Measurements from ENCODE around the gene FCHSD2.
"Not testable (repeated sequence)": the region's sequence is repeated elsewhere in the genome, so short reads cannot be mapped to it uniquely, and the experiment has no call there.

Gene FCHSD2

DNA sequence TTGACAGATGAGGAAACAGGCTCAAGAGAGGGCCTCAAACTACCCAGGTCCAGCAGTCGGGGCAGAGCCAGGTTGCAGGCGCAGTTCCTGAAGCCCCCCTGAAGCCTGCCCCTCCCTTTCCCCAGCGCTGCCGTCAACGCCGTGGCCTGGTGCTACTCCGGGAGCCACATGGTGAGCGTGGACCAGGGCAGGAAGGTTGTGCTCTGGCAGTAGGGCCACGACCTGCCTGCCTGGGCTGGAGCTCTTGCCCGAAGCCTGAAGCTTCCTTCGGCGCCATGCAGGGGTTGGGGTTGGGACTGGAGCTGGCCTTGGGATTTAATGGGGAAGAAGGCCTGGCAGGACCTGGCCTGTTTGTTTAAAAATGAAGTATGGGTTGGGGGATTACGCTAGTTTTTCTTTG lies 312.9 kb downstream of the FCHSD2 start:
- DNase-seq: no peak

DNA sequence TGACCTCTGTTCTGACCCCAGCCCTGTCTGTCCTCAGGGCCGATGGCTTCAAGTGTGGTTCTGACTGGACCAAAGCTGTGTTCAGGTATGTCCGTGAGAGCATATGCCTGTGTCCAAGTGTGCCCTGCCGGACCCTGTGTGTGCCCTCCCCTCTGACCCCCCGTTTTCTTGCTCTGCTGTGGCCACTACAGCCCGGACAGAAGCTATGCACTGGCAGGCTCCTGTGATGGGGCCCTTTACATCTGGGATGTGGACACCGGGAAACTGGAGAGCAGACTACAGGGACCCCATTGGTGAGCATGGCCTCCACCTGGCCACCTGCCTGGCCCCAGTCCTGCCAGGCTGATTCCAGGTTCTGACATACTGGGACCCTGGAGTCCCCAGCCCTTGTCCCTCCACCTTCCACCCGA lies 313.4 kb downstream of the FCHSD2 start:
- DNase-seq: no peak

DNA sequence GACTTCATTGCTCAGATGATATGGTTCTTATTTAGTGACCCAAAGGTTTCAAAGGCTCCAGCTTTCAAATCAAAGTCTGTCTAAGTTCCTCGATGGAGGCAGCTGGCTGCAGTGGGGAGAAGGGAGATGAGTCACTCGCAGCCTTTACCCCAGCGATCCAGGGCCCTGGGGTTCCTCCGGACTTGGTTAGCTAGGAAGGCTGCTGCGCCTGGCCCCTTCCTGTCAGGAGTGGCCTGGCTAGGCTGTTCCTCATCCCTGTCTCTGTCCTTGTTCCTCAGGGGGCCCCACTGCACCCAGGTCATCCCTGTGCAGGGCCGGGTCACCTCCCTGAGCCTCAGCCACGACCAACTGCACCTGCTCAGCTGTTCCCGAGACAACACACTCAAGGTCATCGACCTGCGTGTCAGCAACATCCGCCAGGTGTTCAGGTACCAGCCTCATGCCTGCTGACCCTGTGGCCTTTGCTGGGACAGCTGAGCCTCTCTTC lies 314.0 kb downstream of the FCHSD2 start:
- no peak for DNase-seq

DNA sequence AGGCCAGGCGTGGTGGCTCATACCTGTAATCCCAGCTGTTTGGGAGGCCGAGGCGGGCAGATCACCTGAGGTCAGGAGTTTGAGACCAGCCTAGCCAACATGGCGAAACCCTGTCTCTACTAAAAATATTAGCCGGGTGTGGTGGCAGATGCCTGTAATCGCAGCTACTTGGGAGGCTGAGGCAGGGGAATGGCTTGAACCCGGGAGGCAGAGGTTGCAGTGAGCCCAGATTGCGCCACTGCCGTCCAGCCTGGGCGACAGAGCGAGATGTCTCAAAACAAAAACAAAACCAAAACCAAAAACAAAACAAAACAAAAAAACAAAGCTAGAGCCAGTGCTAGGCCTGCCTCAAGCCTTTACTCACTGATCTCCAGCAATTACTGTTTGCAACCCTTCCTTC lies 314.5 kb downstream of the FCHSD2 start:
- DNase-seq: not testable (repeated sequence)

DNA sequence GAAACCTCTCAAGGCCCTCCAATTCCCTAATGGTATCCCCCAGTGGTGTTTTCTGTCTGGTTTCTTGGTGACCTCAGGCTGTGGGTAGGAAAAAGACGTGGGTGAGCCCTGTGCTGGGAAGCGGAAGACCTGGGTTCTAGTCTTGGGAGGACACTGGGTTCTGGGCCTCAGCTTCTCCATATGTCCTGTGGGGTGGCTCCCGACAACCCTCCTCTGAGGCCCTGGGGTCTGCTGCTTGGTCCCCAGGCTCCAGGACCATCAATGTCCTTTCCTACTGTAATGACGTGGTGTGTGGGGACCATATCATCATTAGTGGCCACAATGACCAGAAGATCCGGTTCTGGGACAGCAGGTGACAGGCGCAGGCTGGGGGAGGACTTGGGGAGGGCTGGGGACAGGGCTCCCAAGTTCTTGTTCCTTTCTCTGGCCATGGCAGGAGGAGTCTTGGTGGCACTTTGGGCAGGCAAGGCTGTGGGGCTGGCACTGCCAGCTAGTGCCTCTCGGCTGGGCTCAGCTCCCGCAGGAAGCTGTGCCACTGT lies 315.1 kb downstream of the FCHSD2 start:
- no peak for DNase-seq

DNA sequence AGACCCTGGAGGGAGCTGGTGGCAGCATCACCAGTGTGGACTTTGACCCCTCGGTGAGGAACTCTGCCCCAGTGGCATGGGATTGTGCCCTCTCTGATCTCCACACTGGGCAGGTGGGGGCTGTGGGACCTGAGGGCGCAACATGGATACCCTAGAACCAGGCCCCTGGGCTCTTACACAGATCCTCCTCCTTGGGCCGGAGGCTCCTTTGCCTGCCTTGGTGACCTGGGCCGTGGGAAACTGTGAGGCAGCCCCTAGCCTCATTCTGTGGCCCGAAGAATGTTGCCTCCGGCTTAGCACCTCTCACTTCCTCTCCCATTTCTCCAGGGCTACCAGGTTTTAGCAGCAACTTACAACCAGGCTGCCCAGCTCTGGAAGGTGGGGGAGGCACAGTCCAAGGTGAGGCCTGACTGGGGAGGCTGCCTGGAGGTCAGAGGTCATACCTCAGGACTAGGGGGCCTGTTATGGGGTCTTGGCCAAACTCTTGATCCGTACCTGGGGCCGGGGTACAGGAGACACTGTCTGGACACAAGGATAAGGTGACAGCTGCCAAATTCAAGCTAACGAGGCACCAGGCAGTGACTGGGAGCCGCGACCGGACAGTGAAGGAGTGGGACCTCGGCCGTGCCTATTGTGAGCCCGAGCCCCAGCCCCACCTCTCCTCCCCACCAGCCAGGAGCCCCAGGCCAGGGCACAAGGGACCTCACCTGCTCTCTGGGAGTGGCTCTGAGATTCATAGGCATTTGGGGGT lies 315.8 kb downstream of the FCHSD2 start:
- DNase-seq: no peak

DNA sequence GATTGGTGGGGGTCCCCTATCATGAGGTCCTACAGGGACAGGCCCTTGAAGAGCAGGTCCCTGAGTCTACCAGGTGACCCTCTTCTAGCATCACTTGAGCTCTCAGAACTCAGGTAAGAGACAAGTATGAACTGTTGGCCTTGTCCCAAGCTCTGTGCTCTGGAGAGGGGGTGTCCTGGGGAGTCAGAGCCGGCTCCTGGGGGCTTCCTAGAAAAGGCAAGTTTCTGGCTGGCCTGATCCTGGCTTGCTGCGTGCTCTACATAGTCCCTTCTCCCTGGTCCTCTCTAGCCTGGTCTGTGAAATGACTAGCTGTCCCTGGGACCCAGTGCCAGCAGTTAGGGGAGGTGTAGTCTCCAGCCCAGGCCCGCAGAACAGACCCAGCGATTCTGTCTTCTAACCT lies 316.5 kb downstream of the FCHSD2 start:
- no peak for DNase-seq

DNA sequence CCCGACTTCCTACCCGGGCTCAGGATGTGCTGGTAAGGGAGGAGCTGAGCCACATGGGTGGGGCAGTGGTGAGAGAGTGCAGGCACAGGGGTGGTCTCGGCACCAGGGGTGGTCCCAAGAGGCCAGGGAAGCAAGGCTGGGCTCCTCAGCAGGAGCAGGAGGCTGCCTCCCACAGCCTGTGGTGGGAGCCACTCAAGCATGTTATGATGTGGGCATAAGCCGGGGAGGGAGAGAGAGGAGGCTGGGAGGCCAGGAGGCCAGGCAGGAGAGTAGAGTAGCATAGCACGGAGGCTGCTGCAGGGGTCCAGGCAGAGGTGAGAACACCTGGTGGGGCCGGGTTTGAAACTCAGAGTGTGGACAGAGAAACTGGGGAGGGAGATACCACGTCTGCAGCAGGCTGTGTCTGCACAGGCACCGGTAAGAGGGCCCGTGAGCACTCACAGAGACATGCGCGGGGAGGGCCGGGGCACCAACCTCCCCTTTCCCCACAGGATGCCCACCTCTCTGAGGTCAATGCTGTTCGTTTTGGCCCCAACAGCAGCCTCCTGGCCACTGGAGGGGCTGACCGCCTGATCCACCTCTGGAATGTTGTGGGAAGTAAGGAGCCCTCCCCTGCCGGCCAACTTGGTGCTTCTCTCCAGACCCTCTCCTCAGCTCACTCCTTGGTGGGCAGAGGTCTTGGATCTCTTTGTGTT lies 317.2 kb downstream of the FCHSD2 start:
- DNase-seq: no peak

DNA sequence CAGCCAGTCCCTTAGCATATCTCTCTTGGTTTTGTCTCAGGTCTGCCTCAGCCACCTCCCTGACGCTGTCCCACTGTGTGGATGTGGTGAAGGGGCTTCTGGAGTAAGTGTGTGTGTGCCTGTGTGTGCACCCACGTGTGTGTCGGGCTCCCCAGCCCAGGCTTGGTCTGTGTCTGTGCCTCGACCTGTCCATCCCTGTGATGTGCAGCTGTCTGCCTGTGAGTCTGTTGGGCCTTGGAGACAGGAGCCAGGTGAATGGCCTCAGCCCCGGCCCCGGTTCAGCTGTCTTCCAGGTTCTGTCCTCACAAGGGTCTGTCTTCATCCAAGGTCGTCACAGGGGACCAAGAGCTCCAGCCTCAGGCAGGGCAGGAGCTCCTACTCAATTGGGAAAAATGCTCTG lies 318.1 kb downstream of the FCHSD2 start:
- no peak for DNase-seq

DNA sequence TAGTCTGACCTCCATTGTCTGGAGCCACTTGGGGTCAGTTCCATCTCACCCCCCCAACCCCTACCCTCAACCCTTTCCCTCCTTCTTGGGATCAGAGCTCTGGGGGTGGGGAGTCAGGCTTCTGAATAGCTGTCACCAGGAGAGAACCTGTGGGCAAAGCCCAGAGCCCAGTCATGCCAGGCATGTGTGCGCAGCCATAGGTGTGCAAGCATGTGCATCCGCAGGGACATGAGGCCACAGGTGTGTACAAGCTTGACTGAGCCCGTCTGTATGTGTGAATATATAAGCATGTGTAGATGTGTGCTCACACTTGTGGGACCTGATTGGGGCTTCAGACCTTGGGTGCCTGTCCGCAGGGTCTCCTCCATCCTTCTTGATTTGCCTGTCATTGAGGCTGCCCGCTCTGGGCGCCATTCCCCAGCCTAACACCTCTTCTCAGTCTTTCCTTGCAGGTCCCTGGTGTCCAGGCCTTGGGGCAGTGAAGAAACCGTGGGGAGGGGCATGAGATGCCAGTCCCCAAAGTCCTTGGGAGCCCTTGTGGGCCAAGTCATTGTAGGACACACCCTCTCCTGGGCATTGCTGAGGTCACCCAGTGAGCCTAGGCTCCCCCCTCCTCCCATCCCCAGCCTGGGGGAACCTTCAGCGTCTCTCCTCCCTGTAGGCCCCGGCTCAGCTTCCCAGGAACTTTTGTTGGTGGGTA lies 318.9 kb downstream of the FCHSD2 start:
- DNase-seq: no peak

DNA sequence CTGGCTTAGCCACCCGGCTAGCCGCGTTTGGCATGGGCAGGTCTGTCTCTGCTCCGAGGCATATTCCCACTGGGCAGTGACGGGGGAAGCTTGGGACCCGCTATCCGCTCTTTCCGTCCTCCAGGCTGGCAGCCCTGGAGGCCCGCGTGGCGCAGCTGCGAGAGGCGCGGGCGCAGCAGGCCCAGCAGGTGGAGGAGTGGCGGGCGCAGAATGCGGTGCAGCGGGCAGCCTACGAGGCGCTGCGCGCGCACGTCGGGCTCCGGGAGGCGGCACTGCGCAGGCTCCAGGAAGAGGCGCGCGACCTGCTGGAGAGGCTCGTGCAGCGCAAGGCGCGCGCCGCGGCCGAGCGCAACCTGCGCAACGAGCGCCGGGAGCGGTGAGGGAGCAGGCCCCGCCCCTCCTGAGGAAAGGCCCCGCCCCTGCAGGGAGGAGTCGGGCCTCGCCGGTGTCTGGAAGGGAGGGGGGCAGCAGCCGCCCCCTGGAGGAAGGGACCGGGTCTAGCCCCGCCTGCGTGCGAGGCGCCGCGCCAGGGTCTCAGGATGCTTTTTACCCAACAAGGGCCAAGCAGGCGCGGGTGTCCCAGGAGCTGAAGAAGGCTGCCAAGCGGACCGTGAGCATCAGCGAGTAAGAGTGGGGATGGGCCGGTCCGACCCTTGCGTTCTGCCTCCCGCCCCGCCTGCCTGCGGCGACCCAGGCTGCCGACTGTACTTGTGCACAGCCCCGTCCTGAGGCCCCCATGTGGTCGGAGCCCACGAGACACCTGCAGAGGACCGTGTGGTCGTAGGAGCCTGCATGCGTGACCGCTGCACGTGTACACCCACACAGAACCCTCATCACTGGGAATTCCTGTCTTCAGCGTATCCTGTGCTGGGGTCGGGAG lies 320.0 kb downstream of the FCHSD2 start:
- peak; percentile 80 for DNase-seq

DNA sequence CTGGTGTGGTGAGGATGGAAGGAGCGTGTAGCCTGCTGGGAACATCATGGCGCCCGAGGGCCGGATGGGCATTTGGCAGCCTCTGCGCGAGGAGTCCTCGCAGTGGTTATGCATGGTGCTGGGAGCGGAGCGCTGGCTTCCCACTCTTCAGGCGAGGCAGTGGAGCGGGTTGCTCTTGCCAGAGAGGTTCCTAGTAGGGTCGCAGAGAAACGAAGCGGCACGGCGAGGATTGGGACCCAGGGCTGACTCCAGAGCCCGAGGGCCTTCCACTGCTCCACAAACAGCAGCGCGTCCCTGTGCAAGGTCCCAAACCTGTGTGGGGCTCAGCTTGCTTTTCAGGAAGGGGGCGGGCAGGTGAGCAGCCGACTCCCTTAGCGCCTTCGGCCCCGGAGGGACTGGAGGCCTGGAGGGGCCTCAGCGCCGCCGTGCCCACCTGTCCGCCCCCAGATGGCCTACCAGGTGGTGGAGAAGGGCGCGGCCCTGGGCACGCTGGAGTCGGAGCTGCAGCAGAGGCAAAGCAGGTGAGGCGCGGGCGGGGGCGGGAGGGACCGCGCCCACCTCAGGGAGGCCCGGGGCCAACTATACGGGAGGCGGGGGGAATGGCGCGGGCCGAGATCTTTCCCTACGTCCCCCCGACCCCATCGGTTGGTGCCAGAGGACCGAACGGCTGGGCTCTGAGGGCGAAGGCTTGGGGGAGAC lies 320.7 kb downstream of the FCHSD2 start:
- no peak for DNase-seq

DNA sequence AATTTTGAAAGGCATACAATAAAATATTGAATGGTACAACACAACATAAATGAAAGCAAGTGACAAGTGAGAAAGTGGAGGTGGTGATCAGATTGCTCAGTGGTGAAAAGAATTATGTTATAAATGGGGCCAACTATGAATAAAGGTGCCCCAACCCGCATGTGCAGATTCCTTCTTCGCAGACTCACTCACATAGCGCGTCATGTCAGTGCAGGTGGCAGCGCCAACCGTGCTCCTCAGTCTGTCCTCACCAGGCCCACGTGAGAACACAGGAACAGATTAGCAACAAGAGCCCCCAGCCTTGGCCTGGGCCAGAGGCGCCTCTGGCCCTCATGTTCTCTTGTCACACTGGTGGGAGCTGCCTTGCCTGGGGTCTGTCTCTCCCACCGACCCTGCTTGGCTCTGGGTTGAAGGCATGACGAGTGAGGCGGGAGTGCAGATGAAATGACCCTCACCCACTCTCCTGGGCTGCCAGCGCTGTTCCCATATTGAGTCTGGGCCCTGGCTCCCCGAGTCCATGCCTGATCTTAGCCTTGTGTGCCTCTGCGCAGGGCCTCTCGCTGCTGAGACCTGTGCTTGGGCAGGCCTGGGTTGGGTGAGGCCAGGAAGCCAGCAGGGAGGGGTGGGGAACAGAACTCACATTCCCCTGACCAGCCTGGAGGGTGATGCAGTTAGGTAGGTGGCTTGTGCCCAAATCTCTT lies 321.5 kb downstream of the FCHSD2 start:
- no peak for DNase-seq

DNA sequence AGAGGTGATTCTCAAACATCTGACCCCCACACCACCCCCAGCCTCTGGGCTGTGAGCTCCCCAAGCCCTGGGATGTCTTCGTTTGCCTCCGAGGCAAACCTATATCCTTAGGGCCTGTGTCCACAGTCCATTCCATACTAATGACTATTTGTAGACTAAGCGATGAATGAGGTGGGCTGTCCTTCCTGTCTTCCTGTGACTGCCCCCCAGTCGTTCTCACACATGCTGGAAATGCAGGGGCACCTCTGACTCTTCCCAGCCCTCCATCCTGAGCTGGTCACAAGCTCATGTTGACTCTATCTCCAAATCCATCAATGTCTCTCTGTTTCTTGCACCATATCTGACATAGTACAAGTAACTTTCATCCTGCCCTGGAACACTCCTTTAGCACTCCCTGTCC lies 323.1 kb downstream of the FCHSD2 start:
- DNase-seq: no peak

DNA sequence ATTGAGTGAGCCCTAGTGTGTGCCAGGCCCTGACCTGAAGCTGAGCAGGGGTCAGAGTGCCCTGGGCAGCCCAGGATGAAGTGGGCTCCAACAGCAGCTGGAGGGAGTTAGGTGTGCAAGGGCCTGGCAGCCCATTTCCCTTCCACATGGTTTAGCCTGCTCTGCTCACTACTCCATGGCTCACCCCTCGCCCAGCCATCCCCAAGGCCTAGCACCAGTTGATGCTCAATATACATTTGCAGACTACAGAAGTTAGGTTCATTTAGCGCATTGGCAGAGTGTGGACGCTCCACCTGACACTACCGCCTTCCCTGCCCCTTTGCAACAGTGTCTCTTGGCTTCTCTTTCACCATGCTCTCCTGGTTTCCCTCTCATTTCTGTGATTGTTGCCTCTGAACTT lies 324.2 kb downstream of the FCHSD2 start:
- no peak for DNase-seq

DNA sequence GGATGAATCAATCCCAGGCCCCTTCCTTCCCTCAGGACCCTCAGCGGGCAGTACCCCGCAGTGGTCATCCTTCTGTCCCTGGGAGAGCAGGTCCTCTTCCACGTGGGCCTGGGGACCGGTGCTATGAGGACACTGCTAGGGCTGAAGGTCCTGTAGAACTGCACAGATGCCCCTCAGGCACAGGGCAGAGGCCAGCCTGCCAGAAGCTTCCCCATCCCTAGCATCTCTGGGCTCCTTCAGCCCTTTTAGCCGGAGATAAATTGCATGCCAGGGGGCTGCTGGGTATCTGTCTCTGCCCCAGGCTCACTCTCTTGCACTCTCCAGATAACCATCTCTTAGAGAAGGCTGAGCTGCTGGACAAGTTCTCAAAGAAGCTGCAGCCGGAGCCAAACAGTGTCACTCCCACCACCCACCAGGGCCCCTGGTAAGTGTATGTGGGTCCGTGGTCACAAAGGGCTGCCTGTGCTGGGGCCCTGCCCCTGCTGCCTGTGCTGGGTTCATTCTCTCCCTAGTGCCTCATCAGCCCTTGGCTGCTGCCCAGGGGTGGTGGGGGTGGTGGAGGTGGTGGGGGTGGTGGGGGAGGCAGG lies 325.6 kb downstream of the FCHSD2 start:
- DNase-seq: no peak

DNA sequence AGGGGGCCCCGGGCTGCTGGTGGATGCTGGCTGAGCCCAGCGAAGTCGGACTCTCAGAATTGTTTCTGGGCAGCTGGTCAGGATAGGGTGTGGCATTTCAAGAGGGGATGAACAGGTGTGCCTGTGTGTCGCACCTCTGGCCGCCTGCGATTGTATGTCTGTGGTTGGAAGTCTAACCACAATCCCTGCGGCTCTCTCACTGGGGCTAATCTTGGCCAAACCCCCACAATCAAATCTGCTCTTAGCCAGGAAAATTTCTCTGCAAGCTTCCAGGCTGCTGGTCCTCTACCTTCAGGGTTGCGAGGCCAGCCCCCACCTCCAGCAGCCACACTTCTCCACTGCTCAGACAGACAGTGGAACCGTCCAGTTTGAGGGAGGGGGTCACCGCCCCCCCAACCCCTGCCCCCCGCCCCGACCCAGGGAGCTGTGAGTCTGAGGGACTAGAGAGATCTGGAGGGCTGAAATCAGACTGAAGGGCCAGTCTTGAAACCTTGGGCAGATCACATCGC lies 327.0 kb downstream of the FCHSD2 start:
- no peak for DNase-seq

DNA sequence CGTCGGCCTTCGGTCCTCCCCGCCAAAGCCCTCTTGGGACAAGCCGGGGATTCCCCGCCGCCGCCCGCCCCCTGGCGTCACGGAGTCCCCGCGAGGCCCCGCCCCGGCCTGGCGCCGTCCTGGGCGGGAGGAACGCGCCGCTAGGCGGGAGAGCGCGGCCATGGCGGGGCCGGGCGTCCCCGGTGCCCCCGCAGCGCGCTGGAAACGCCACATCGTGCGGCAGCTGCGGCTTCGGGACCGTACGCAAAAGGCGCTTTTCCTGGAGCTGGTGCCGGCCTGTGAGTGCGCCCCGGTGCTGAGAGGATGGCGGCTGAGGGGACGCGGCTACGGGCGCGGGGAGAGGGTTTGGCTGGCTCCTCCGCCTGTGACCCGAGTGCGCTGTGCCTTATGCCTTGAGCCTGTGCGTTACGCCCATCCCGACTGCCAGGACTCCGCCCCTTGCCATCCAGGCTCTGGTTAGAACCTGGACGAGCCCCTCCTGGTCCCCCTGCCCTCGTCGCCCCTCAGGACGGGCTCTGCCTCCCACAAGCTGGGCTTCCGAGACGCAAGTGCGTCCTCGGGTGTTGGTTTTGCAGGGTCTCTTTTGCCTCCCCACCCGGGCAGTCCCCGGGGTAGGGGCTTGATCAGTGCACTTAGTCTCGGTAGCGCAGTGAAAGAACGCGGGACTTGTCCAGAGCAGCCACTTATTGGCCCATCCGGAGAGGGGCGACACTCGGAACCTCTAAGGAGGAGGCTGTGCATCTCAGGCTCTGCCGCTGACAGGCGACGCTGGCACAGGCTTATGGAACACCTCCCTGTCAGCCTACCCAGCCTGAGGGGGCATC lies 327.6 kb downstream of the FCHSD2 start, which contains the start of gene ATG16L2:
Gene ATG16L2 (plus strand): TSS at position 126 of the 824 bp plus-strand sequence. CDS start 35 bp downstream, at position 161.
- DNase-seq: peak; percentile 89

DNA sequence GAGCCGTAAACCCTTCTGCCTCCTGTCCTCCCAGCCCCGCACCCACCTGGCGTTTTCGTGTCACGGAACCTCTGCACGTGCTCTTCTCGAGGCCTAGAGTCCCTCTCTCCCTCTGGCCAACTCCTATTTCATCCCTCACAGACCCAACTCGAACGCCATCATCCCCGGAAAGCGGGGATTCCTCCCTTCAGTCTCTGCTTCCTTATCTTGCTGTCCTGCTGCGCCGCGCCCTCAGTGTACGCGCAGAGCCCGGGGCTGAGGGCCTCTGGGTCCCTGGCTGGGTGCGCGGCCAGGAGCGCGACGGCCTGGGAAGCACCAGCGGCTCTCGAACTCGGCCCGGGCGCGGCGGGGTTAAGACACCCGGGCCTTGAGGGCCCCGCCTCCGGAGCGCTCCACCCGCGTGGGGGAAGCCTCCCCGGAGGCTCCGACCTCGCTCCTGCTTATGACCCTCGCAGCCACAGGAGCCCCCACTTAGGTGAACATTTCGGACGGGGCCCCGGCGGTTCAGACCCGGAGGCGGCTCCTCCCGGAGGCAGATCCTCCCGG lies 328.3 kb downstream of the FCHSD2 start:
- DNase-seq: peak; percentile 85

Data from stimulated activated CD4-positive, alpha-beta T cell treated with anti-CD3 and anti-CD28 coated beads, Interleukin-4, amount 100 ng/mL, for 1 hour (primary cell).